ENCODE measurements around the gene C2orf76. TPM values are rescaled to one million over a fixed set of nuclear protein-coding genes. Genes with fewer than 3 reads are reported as not detected.
A peak's percentile ranks its signal among the peaks of the same experiment; 100 is the strongest.

C2orf76 gene
- polyA plus RNA-seq, 2 of the 4 experiments (the other 2 are of a cell fraction) = 16.6 to 34.3 TPM

DNA sequence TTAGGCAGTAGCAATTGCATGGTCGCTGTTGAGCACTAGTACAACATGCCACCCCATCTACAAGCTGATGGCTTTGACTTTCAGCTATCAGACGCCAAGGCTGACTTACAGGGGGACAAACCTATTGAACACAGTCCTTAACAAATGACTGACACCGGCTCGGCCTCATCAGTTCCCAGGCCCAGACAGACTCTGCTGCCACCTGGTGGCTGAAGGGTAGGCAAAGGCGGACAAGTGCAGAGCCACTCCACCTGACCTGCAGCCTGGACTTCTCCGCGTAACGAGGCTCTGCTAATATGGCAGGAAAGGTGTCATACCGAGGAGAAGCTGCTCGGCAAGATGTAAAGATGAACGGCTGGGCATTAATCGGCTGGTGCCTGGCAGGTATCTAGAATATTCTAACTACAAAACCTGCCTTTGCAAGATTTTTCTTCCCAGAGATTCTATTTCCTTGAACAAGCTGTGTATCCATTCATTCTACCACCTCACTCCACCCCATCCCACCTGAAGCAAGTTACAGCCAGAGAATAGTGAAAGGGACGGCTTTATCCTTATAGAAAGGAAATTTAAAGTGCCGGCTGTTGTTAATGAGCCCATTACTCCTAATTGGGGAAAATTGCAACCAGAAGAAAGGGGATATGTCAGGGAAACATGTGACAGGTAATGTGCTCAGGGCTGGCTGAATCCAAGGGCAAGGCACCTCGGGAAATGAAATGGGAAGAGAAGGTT, 75.6 kb downstream of the C2orf76 start:
- Histone ChIP-seq H3K27ac (no peak overlapping the region), H3K4me1 (no peaks in the 10 kb centered on the region), H3K4me2 (peak overlapping the region; percentile 17; the same call in 2 of the 3 replicates), H3K4me3 (no peak overlapping the region), H3K9me3 (no peaks in the 10 kb centered on the region)
- DNase-seq (ENCODE audit: low read depth in 1 of 2, low spot score in 1 of 2) (peak; percentile 73 to 76), ATAC-seq (peak; percentile 97 to 99), FAIRE-seq (peak; percentile 36)
- TF ChIP-seq RAD21 (conservative IDR thresholded peaks at IDR 0.05 in 1 of 2, IDR thresholded peaks at IDR 0.05 in 1 of 2) = peak; percentile 85 to 92
- no peak for TF ChIP-seq HOXA7 (CRISPR knock-in tag; IDR thresholded peaks at IDR 0.05)
- TF ChIP-seq EHMT2 (IDR thresholded peaks at IDR 0.05; ENCODE audit: low read depth) = no peak
- TF ChIP-seq, protein P1, sequence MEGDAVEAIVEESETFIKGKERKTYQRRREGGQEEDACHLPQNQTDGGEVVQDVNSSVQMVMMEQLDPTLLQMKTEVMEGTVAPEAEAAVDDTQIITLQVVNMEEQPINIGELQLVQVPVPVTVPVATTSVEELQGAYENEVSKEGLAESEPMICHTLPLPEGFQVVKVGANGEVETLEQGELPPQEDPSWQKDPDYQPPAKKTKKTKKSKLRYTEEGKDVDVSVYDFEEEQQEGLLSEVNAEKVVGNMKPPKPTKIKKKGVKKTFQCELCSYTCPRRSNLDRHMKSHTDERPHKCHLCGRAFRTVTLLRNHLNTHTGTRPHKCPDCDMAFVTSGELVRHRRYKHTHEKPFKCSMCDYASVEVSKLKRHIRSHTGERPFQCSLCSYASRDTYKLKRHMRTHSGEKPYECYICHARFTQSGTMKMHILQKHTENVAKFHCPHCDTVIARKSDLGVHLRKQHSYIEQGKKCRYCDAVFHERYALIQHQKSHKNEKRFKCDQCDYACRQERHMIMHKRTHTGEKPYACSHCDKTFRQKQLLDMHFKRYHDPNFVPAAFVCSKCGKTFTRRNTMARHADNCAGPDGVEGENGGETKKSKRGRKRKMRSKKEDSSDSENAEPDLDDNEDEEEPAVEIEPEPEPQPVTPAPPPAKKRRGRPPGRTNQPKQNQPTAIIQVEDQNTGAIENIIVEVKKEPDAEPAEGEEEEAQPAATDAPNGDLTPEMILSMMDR (IDR thresholded peaks at IDR 0.05) = peak; percentile 83
- TF ChIP-seq SMC3 (IDR thresholded peaks at IDR 0.05) = peak; percentile 93
- CTCF ChIA-PET = interaction anchor here (0.6 to 8.8 kb wide), 68 partner anchors 9 to 1578 kb away, joined by 3 to 100 read pairs (median 4); partner anchors contain the start of gene DDX18
- 12% methylated on average over 15 of the region's 15 CpGs for WGBS (ENCODE audit: missing lambda C conversion rate)
- POLR2A ChIA-PET = no interaction called here

DNA sequence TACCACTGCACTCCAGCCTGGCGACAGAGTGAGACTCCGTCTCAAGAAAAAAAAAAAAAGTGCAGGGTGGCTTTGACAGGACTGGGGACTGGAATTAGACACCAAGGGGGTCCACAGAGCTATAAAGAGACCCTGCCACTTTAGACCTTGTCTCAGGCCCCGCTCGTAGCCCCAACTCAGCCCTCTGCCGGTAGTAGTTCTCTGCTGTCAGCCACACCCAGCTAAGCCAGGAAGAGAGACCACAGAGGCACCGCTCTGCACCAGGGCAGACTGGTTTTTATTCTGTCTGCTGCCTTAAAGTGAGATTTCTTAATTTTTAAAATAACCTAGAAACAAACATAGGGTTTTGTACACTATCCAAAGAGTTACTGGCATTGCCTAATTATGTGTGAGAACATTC, 77.0 kb downstream of the C2orf76 start:
- ChIA-PET CTCF (interaction anchor here (1.0 to 8.8 kb wide), 23 partner anchors 10 to 411 kb away, joined by 3 to 100 read pairs (median 5); no protein-coding TSS in a partner anchor), POLR2A (no interaction called here)
- Histone ChIP-seq H3K4me3 (no peak overlapping the region), H3K4me1 (no peaks in the 10 kb centered on the region), H3K27ac (no peak overlapping the region), H3K4me2 (no peak overlapping the region), H3K9me3 (no peaks in the 10 kb centered on the region)
- TF ChIP-seq ESRRA (IDR thresholded peaks at IDR 0.05; ENCODE audit: borderline replicate concordance, low read length) = no peak
- TF ChIP-seq FOXS1 (CRISPR knock-in tag; IDR thresholded peaks at IDR 0.05) = no peak
- TF ChIP-seq, protein P2, sequence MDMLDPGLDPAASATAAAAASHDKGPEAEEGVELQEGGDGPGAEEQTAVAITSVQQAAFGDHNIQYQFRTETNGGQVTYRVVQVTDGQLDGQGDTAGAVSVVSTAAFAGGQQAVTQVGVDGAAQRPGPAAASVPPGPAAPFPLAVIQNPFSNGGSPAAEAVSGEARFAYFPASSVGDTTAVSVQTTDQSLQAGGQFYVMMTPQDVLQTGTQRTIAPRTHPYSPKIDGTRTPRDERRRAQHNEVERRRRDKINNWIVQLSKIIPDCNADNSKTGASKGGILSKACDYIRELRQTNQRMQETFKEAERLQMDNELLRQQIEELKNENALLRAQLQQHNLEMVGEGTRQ (IDR thresholded peaks at IDR 0.05) = no peak
- TF ChIP-seq, protein P3, sequence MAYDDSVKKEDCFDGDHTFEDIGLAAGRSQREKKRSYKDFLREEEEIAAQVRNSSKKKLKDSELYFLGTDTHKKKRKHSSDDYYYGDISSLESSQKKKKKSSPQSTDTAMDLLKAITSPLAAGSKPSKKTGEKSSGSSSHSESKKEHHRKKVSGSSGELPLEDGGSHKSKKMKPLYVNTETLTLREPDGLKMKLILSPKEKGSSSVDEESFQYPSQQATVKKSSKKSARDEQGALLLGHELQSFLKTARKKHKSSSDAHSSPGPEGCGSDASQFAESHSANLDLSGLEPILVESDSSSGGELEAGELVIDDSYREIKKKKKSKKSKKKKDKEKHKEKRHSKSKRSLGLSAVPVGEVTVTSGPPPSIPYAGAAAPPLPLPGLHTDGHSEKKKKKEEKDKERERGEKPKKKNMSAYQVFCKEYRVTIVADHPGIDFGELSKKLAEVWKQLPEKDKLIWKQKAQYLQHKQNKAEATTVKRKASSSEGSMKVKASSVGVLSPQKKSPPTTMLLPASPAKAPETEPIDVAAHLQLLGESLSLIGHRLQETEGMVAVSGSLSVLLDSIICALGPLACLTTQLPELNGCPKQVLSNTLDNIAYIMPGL (CRISPR knock-in tag; IDR thresholded peaks at IDR 0.05; ENCODE audit: borderline replicate concordance) = no peak
- no peak for TF ChIP-seq MYC (IDR thresholded peaks at IDR 0.05; ENCODE audit: borderline replicate concordance, low read length)
- TF ChIP-seq GATA3 (IDR thresholded peaks at IDR 0.05; ENCODE audit: borderline replicate concordance) = no peak
- TF ChIP-seq, protein P4, sequence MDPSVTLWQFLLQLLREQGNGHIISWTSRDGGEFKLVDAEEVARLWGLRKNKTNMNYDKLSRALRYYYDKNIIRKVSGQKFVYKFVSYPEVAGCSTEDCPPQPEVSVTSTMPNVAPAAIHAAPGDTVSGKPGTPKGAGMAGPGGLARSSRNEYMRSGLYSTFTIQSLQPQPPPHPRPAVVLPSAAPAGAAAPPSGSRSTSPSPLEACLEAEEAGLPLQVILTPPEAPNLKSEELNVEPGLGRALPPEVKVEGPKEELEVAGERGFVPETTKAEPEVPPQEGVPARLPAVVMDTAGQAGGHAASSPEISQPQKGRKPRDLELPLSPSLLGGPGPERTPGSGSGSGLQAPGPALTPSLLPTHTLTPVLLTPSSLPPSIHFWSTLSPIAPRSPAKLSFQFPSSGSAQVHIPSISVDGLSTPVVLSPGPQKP (IDR thresholded peaks at IDR 0.05; ENCODE audit: low read depth, low read length) = no peak
- TF ChIP-seq MAZ (IDR thresholded peaks at IDR 0.05; ENCODE audit: borderline replicate concordance, low read depth, low read length) = no peak
- no peak for TF ChIP-seq BHLHE40 (IDR thresholded peaks at IDR 0.05; ENCODE audit: low read depth, low read length)
- TF ChIP-seq ZC3H11A (IDR thresholded peaks at IDR 0.05) = no peak
- TF ChIP-seq HOXB5 (CRISPR knock-in tag; IDR thresholded peaks at IDR 0.05) = no peak
- no peak for TF ChIP-seq HEYL (CRISPR knock-in tag; IDR thresholded peaks at IDR 0.05)
- TF ChIP-seq RARB (CRISPR knock-in tag; IDR thresholded peaks at IDR 0.05) = no peak
- ATAC-seq = no peak
- DNase-seq (ENCODE audit: low read depth in 1 of 2, low spot score in 1 of 2) = no peak
- 87% methylated on average over 6 of the region's 6 CpGs for WGBS (ENCODE audit: missing lambda C conversion rate)
- FAIRE-seq = no peak

Measured in A549 (cell line).